ENCODE results near the gene ELF2. TPM values are rescaled to one million over a fixed set of nuclear protein-coding genes. Genes with fewer than 3 reads are reported as not detected.

ELF2 gene
- total and polyA plus RNA-seq, 2 experiments from 2014 or later: 38.2 to 48.8 TPM

DNA sequence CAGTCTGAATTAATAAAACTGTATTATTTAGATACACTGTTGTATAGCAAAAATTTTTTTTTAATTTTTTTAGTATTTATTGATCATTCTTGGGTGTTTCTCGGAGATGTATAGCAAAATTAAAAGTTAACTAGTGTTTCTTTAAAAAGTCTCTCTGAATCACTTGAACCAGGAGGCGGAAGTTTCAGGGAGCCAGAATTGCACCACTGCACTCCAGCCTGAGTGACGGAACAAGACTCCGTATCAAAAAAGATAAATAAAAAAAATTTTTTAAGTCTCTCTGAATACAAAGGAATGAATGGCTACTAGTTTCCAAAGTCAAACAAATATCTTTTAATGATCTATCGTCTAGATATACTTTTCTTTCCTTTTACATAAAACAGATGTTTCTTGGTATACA, 64.4 kb downstream of the ELF2 start (continued):
- no peak for TF ChIP-seq ZNF462 (CRISPR knock-in tag; IDR thresholded peaks at IDR 0.05)
- TF ChIP-seq, protein P1, sequence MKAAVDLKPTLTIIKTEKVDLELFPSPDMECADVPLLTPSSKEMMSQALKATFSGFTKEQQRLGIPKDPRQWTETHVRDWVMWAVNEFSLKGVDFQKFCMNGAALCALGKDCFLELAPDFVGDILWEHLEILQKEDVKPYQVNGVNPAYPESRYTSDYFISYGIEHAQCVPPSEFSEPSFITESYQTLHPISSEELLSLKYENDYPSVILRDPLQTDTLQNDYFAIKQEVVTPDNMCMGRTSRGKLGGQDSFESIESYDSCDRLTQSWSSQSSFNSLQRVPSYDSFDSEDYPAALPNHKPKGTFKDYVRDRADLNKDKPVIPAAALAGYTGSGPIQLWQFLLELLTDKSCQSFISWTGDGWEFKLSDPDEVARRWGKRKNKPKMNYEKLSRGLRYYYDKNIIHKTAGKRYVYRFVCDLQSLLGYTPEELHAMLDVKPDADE (IDR thresholded peaks at IDR 0.05): no peak
- no peak for TF ChIP-seq STAT1 (IDR thresholded peaks at IDR 0.05; ENCODE audit: unreplicated experiment)

DNA sequence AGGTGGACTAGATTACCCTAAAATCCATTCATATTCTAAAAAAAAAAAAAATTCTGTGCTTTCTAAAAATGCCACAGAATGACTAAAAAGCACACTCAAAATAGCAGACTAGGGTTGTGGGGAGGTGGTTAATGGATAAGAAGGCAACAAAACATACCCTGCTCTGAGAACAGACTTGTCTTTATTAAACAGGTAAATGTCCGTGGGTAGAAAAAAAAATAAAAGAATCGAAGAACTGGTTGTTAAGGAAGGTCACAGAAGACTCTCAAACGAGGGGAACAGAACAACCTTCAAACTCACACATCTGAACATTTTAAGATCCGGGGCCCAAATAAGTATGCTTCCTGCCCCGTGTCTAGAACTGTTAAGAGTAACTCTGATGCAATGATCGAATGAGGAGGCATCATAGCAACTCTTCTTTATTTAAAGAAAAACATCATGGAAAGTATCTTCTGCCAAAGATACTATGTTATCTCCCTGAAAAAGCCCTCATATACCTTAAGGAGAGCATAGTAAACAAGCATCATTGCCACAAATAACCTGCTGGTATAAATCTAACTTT, 68.4 kb downstream of the ELF2 start:
- Mint-ChIP-seq H3K4me1 (peaks cover 15% of the 10 kb centered on the region), H3K36me3 (ENCODE audit: low read depth) (no peaks in the 10 kb centered on the region), H3K9me3 (no peaks in the 10 kb centered on the region), H3K27me3 (ENCODE audit: insufficient read depth, low read depth, poor library complexity) (no peaks in the 10 kb centered on the region), H3K4me3 (no peak overlapping the region), H3K27ac (peak overlapping the region; percentile 95)
- Histone ChIP-seq H3K27ac (ENCODE audit: low read depth) (peak overlapping the region; percentile 42; the same call in 1 of the 2 replicates), H3K79me2 (replicated peaks; ENCODE audit: insufficient read depth) (peaks cover 7% of the 10 kb centered on the region; the same call in 1 of the 2 replicates), H2AFZ (no peak overlapping the region), H3K4me2 (0 out of 2 replicates have a peak overlapping the region, but pooled peaks have one; percentile 30), H3K27me3 (ENCODE audit: insufficient read depth) (no peaks in the 10 kb centered on the region), H3K36me3 (ENCODE audit: insufficient read depth) (no peaks in the 10 kb centered on the region), H3K4me3 (no peak overlapping the region), H3K9me2 (ENCODE audit: insufficient read depth) (no peaks in the 10 kb centered on the region), H3F3A (replicated peaks; ENCODE audit: low read depth) (no peaks in the 10 kb centered on the region), H4K20me1 (replicated peaks; ENCODE audit: insufficient read depth) (no peaks in the 10 kb centered on the region; the same call in 1 of the 2 replicates), H3K4me1 (ENCODE audit: insufficient read depth) (peaks cover 17% of the 10 kb centered on the region)
- no peak for ATAC-seq
- no peak for DNase-seq (ENCODE audit: low spot score)
- TF ChIP-seq ZNF114 (CRISPR knock-in tag; IDR thresholded peaks at IDR 0.05) (no peak), ZNF462 (CRISPR knock-in tag; IDR thresholded peaks at IDR 0.05) (no peak), NANOG (IDR thresholded peaks at IDR 0.05; ENCODE audit: borderline replicate concordance) (no peak), ZNF331 (CRISPR knock-in tag; IDR thresholded peaks at IDR 0.05; ENCODE audit: low read depth) (no peak)
